Fibroblast of lung (primary cell): Measurements from ENCODE around the gene ZBTB33. TPM values are rescaled to one million over a fixed set of nuclear protein-coding genes. Genes with fewer than 3 reads are reported as not detected.

Experiments
- DNase-seq, 2 donors: peaks; one replicate each; pipeline versions ENCODE4 v3.0.0 to v3.0.0-alpha.2; 2010; ENCODE audit warnings: low read depth in 2 of 2
- H2AFZ ChIP-seq: 2 replicates; pipeline ENCODE4 v1.5.1; 2012; ENCODE audit warnings: low read length, control low read depth, inconsistent platforms
- H3K27ac ChIP-seq: 2 replicates; pipeline ENCODE4 v1.5.1; 2011; ENCODE audit warnings: low read length, control low read depth; ENCODE audit not compliant: insufficient read depth
- H3K27me3 ChIP-seq: 2 replicates; pipeline ENCODE4 v1.5.1; 2011; ENCODE audit warnings: mild to moderate bottlenecking, low read length; ENCODE audit not compliant: control insufficient read depth, insufficient read depth
- H3K36me3 ChIP-seq: 2 replicates; pipeline ENCODE4 v1.5.1; 2011; ENCODE audit warnings: low read length; ENCODE audit not compliant: control insufficient read depth, insufficient read depth
- H3K4me1 ChIP-seq: 2 replicates; pipeline ENCODE4 v1.5.1; 2011; ENCODE audit warnings: low read length; ENCODE audit not compliant: control insufficient read depth, insufficient read depth; ENCODE audit errors: extremely low read depth
- H3K4me2 ChIP-seq: 2 replicates; pipeline ENCODE4 v1.5.1; 2011; ENCODE audit warnings: low read length, control low read depth; ENCODE audit not compliant: insufficient read depth; ENCODE audit errors: extremely low read depth
- H3K4me3 ChIP-seq, 4 experiments: fragments of 200-600 bp in 1 of 4; sonication (generic) in 1 of 4; replicated peaks in 1 of 4; 2 replicates each; pipeline ENCODE4 v1.5.1; 2011 to 2016; ENCODE audit warnings: low read length in 4 of 4, low read depth in 3 of 4, mild to moderate bottlenecking in 3 of 4, control low read depth in 2 of 4, inconsistent platforms in 1 of 4, mixed read lengths in 1 of 4; ENCODE audit not compliant: insufficient read depth in 1 of 4; ENCODE audit errors: control extremely low read depth in 1 of 4
- H3K79me2 ChIP-seq: 2 replicates; pipeline ENCODE4 v1.5.1; 2012; ENCODE audit warnings: mild to moderate bottlenecking, low read length, inconsistent platforms; ENCODE audit not compliant: control insufficient read depth, insufficient read depth
- H3K9ac ChIP-seq: 2 replicates; pipeline ENCODE4 v1.5.1; 2011; ENCODE audit warnings: mild to moderate bottlenecking, low read length, control low read depth; ENCODE audit not compliant: insufficient read depth
- H3K9me3 ChIP-seq: 2 replicates; pipeline ENCODE4 v1.5.1; 2012; ENCODE audit warnings: low read depth, low read length; ENCODE audit not compliant: control insufficient read depth, insufficient read depth
- H4K20me1 ChIP-seq: 2 replicates; pipeline ENCODE4 v1.5.1; 2011; ENCODE audit warnings: low read length; ENCODE audit not compliant: control insufficient read depth, insufficient read depth; ENCODE audit errors: extremely low read depth
- CTCF ChIP-seq, 2 donors: IDR thresholded peaks in 1 of 2; conservative IDR thresholded peaks in 1 of 2; 1 replicate in 1 of 2; 2 replicates in 1 of 2; pipeline ENCODE4 v1.5.1; 2011 to 2012; ENCODE audit warnings: low read length in 2 of 2, control low read depth in 1 of 2, inconsistent platforms in 1 of 2, low read depth in 1 of 2, mild to moderate bottlenecking in 1 of 2
- EZH2 ChIP-seq: IDR thresholded peaks from 2 replicates; pipeline ENCODE4 v1.5.1; 2012; ENCODE audit warnings: low read length, control low read depth, mild to moderate bottlenecking; ENCODE audit errors: missing control alignments
- polyA plus RNA-seq, 2 donors: library from polyadenylated mRNA; depleted of rRNA in 1 of 2; stranded (reverse) in 1 of 2; unstranded in 1 of 2; fragments of >200 nt; gene quantifications; 2 replicates each; pipeline ENCODE4 v1.2.1, GENCODE V29; 2011 to 2012; ENCODE audit warnings: missing spikeins in 1 of 2
- total RNA-seq: library from RNA; depleted of rRNA; stranded (reverse); fragments of >200 nt; gene quantifications from 2 replicates; pipeline ENCODE4 v1.2.1, GENCODE V29; 2014

Gene ZBTB33
- total and polyA plus RNA-seq, 2 donors (not counting 1 experiment from before 2014, with no cell fraction given) = 6.6 to 9.7 TPM

GRCh38 chrX:120270567-120270966 lies 20.0 kb downstream of the ZBTB33 start:
- TF ChIP-seq EZH2 (no peak), CTCF (conservative IDR thresholded peaks at IDR 0.05 in 1 of 2, IDR thresholded peaks at IDR 0.05 in 1 of 2; ENCODE audit: low read depth in 1 of 2, low read length in 2 of 2) (no peak)
- no peak overlapping the region for H3K27ac ChIP-seq
- no peaks in the 10 kb centered on the region for H4K20me1 ChIP-seq
- no peaks in the 10 kb centered on the region for H3K27me3 ChIP-seq
- no peaks in the 10 kb centered on the region for H3K9me3 ChIP-seq
- H3K79me2 ChIP-seq = no peaks in the 10 kb centered on the region
- H3K4me3 ChIP-seq = no peak overlapping the region
- H3K4me1 ChIP-seq = no peaks in the 10 kb centered on the region
- no peak overlapping the region for H2AFZ ChIP-seq
- no peaks in the 10 kb centered on the region for H3K36me3 ChIP-seq
- DNase-seq = no peak
- H3K9ac ChIP-seq = no peak overlapping the region
- no peak overlapping the region for H3K4me2 ChIP-seq

GRCh38 chrX:120271218-120271617 lies 20.6 kb downstream of the ZBTB33 start:
- no peaks in the 10 kb centered on the region for H3K36me3 ChIP-seq
- H4K20me1 ChIP-seq = no peaks in the 10 kb centered on the region
- H3K79me2 ChIP-seq = no peaks in the 10 kb centered on the region
- H3K4me2 ChIP-seq = no peak overlapping the region
- H3K27me3 ChIP-seq = no peaks in the 10 kb centered on the region
- no peaks in the 10 kb centered on the region for H3K4me1 ChIP-seq
- TF ChIP-seq CTCF (conservative IDR thresholded peaks at IDR 0.05 in 1 of 2, IDR thresholded peaks at IDR 0.05 in 1 of 2; ENCODE audit: low read depth in 1 of 2, low read length in 2 of 2) = no peak
- no peak for TF ChIP-seq EZH2
- H3K9me3 ChIP-seq = no peaks in the 10 kb centered on the region
- no peak overlapping the region for H3K4me3 ChIP-seq
- DNase-seq = no peak
- no peak overlapping the region for H3K27ac ChIP-seq
- H2AFZ ChIP-seq = no peak overlapping the region
- no peak overlapping the region for H3K9ac ChIP-seq

- Histone ChIP-seq H3K79me2 (no peaks in the 10 kb centered on the region), H3K4me2 (no peak overlapping the region), H3K9ac (no peak overlapping the region), H3K4me3 (no peak overlapping the region), H2AFZ (no peak overlapping the region), H3K27ac (no peak overlapping the region), H4K20me1 (no peaks in the 10 kb centered on the region), H3K9me3 (no peaks in the 10 kb centered on the region), H3K4me1 (no peaks in the 10 kb centered on the region), H3K27me3 (no peaks in the 10 kb centered on the region), H3K36me3 (no peaks in the 10 kb centered on the region)
- no peak for DNase-seq
- TF ChIP-seq EZH2 = no peak
- TF ChIP-seq CTCF (conservative IDR thresholded peaks at IDR 0.05 in 1 of 2, IDR thresholded peaks at IDR 0.05 in 1 of 2; ENCODE audit: low read depth in 1 of 2, low read length in 2 of 2) = no peak
These were observed 23.5 kb downstream of the ZBTB33 start for GRCh38 chrX:120274145-120274544.
